Breast epithelium (tissue), 4 donors: ENCODE results near the gene TBXAS1. TPM values are rescaled to one million over a fixed set of nuclear protein-coding genes. Genes with fewer than 3 reads are reported as not detected.

ENCODE experiments used
- DNase-seq, 2 donors: peaks; one replicate each; pipeline ENCODE4 v3.0.0-alpha.2; 2019; ENCODE audit warnings: low spot score in 2 of 2
- H3K27ac ChIP-seq, 2 donors: fragments of 200-600 bp; sonication (generic) in 1 of 2; one replicate each; pipeline ENCODE4 v1.5.1; 2016 to 2019; ENCODE audit warnings: mild to moderate bottlenecking in 1 of 2
- H3K27me3 ChIP-seq, 2 donors: fragments of 200-600 bp; sonication (generic) in 1 of 2; one replicate each; pipeline versions ENCODE4 v1.5.1 to v1.6.0; 2017 to 2019; ENCODE audit warnings: control low read depth in 1 of 2, mild to moderate bottlenecking in 1 of 2
- H3K36me3 ChIP-seq: fragments of 200-600 bp; one replicate; pipeline ENCODE4 v1.5.1; 2019
- H3K4me1 ChIP-seq, 2 donors: fragments of 200-600 bp; sonication (generic); one replicate each; pipeline ENCODE4 v1.5.1; 2016 to 2019; ENCODE audit warnings: control low read depth in 1 of 2
- H3K4me3 ChIP-seq, 3 donors: fragments of 200-600 bp; sonication (generic); 1 replicate in 2 of 3; 2 replicates in 1 of 3; pipeline ENCODE4 v1.5.1; 2016 to 2019; ENCODE audit warnings: mild to moderate bottlenecking in 3 of 3, moderate library complexity in 2 of 3
- H3K9me3 ChIP-seq, 2 donors: fragments of 200-600 bp; sonication (generic) in 1 of 2; one replicate each; pipeline ENCODE4 v1.5.1; 2016 to 2019; ENCODE audit warnings: control low read depth in 1 of 2
- CTCF ChIP-seq, 3 donors: fragments of 450-650 bp; IDR thresholded peaks; one replicate each; pipeline ENCODE4 v1.5.1; 2016 to 2017; ENCODE audit warnings: antibody characterized with exemption in 3 of 3, mild to moderate bottlenecking in 3 of 3, moderate library complexity in 3 of 3
- POLR2A ChIP-seq: fragments of 450-650 bp; IDR thresholded peaks from one replicate; pipeline ENCODE4 v1.6.1; 2016; ENCODE audit warnings: antibody characterized with exemption, mild to moderate bottlenecking, moderate library complexity
- POLR2AphosphoS5 ChIP-seq, 3 donors: sonication (generic); formaldehyde crosslinking; IDR thresholded peaks; one replicate each; pipeline ENCODE4 v1.6.1; 2017; ENCODE audit warnings: antibody characterized with exemption in 3 of 3
- intact Hi-C: fragments of 100-400 bp; cut with DNase I; formaldehyde crosslinking; loops from one replicate; pipeline ENCODE4 v1.15.1; 2023; ENCODE audit warnings: low total_unique reads
- total RNA-seq, 3 donors: library from RNA; depleted of rRNA; stranded (reverse); fragments of >200 nt; gene quantifications; one replicate each; pipeline ENCODE4 v1.1.0, GENCODE V29; 2016

Gene TBXAS1
- total RNA-seq, 3 donors from 2014 or later, result 17.7 to 59.8 (median 17.9) TPM

GRCh38 chr7:140031364-140031763 is 202.3 kb downstream of the TBXAS1 start:
- intact Hi-C loops, result loop anchor here (1.0 to 5.0 kb wide), 2 partner anchors 22 to 86 kb away; no protein-coding TSS in a partner anchor
- Histone ChIP-seq H3K4me1 (no peaks in the 10 kb centered on the region), H3K36me3 (no peaks in the 10 kb centered on the region), H3K4me3 (no peak overlapping the region), H3K27me3 (no peaks in the 10 kb centered on the region), H3K27ac (no peak overlapping the region), H3K9me3 (no peaks in the 10 kb centered on the region)
- DNase-seq, result no peak
- TF ChIP-seq POLR2A (no peak), CTCF (IDR thresholded peaks at IDR 0.05) (no peak), POLR2AphosphoS5 (IDR thresholded peaks at IDR 0.05) (no peak)

GRCh38 chr7:140033036-140033435 is 204.0 kb downstream of the TBXAS1 start:
- H3K27me3 ChIP-seq, result no peaks in the 10 kb centered on the region
- no peak overlapping the region for H3K27ac ChIP-seq
- H3K4me3 ChIP-seq, result no peak overlapping the region
- no peaks in the 10 kb centered on the region for H3K4me1 ChIP-seq
- H3K9me3 ChIP-seq, result no peaks in the 10 kb centered on the region
- DNase-seq, result no peak
- H3K36me3 ChIP-seq, result peaks cover 5% of the 10 kb centered on the region
- no peak for TF ChIP-seq POLR2A
- TF ChIP-seq POLR2AphosphoS5 (IDR thresholded peaks at IDR 0.05), result no peak
- no peak for TF ChIP-seq CTCF (IDR thresholded peaks at IDR 0.05)
- intact Hi-C loops, result loop anchor here (5.0 kb wide), 1 partner anchor 84 kb away; no protein-coding TSS in a partner anchor

GRCh38 chr7:140033779-140034363 is 204.8 kb downstream of the TBXAS1 start:
- intact Hi-C loops, result loop anchor here (5.0 kb wide), 1 partner anchor 83 kb away; no protein-coding TSS in a partner anchor
- TF ChIP-seq POLR2A, result no peak
- no peak for TF ChIP-seq POLR2AphosphoS5 (IDR thresholded peaks at IDR 0.05)
- TF ChIP-seq CTCF (IDR thresholded peaks at IDR 0.05), result no peak
- no peak for DNase-seq
- H3K9me3 ChIP-seq, result no peaks in the 10 kb centered on the region
- no peak overlapping the region for H3K4me3 ChIP-seq
- H3K27ac ChIP-seq, result no peak overlapping the region
- no peaks in the 10 kb centered on the region for H3K27me3 ChIP-seq
- no peaks in the 10 kb centered on the region for H3K4me1 ChIP-seq
- peaks cover 5% of the 10 kb centered on the region for H3K36me3 ChIP-seq

GRCh38 chr7:140034421-140034820 is 205.4 kb downstream of the TBXAS1 start:
- Histone ChIP-seq H3K4me1 (no peaks in the 10 kb centered on the region), H3K27me3 (no peaks in the 10 kb centered on the region), H3K27ac (no peak overlapping the region), H3K36me3 (peaks cover 5% of the 10 kb centered on the region), H3K4me3 (no peak overlapping the region), H3K9me3 (no peaks in the 10 kb centered on the region)
- intact Hi-C loops, result loop anchor here (5.0 kb wide), 1 partner anchor 83 kb away; no protein-coding TSS in a partner anchor
- no peak for DNase-seq
- no peak for TF ChIP-seq CTCF (IDR thresholded peaks at IDR 0.05)
- no peak for TF ChIP-seq POLR2A
- TF ChIP-seq POLR2AphosphoS5 (IDR thresholded peaks at IDR 0.05), result no peak

- TF ChIP-seq POLR2A (no peak), POLR2AphosphoS5 (IDR thresholded peaks at IDR 0.05) (no peak), CTCF (IDR thresholded peaks at IDR 0.05) (no peak)
- peaks cover 5% of the 10 kb centered on the region for H3K36me3 ChIP-seq
- H3K27me3 ChIP-seq, result no peaks in the 10 kb centered on the region
- no peaks in the 10 kb centered on the region for H3K4me1 ChIP-seq
- H3K9me3 ChIP-seq, result no peaks in the 10 kb centered on the region
- intact Hi-C loops, result no loop called here
- no peak for DNase-seq
- H3K27ac ChIP-seq, result no peak overlapping the region
- H3K4me3 ChIP-seq, result no peak overlapping the region
Measured at GRCh38 chr7:140035400-140036223, 206.5 kb downstream of the TBXAS1 start.
